GM12878 (cell line): ENCODE results near the gene PSMD8. TPM values are rescaled to one million over a fixed set of nuclear protein-coding genes. Genes with fewer than 3 reads are reported as not detected.

Experiments used
- ATAC-seq: fragments of 200-7000 bp; cut with Tn5 transposase; 3 replicates; pipeline ENCODE4 v1.9.1; 2020; ENCODE audit warnings: mild to moderate bottlenecking, moderate library complexity
- BruUV-seq: library from RNA; stranded (reverse); fragments of 400-500 nt; replicated peaks from 2 replicates; lab custom pipeline; 2021; lab: Mats Ljungman, UMichigan
- CTCF ChIA-PET: fragments of 300-600 bp; sonication (Branson Sonifier 250); formaldehyde crosslinking; extraction: SDS; loops from one replicate; lab custom pipeline; 2021; ENCODE audit warnings: inconsistent platforms; lab: Yijun Ruan, JAX
- POLR2A ChIA-PET: fragments of 350-600 bp; formaldehyde crosslinking; extraction: SDS; loops from one replicate; lab custom pipeline; 2021; ENCODE audit warnings: inconsistent platforms; lab: Charles Lee
- RAD21 ChIA-PET: fragments of 300-600 bp; sonication (Branson Sonifier 250); formaldehyde crosslinking; loops from one replicate; lab custom pipeline; 2023; ENCODE audit warnings: antibody characterized with exemption; ENCODE audit not compliant: unreplicated experiment; lab: Charles Lee
- SMC1A ChIA-PET: fragments of 300-600 bp; sonication (Branson Sonifier 250); formaldehyde crosslinking; loops from one replicate; lab custom pipeline; 2023; ENCODE audit not compliant: unreplicated experiment, uncharacterized antibody; lab: Charles Lee
- DNase-seq: peaks from one replicate; pipeline ENCODE4 v3.0.0-alpha.2; 2011; ENCODE audit warnings: low read depth, low spot score
- FAIRE-seq: peaks from 3 replicates; lab custom pipeline; 2011; peaks lifted over from hg19 to GRCh38; lab: Jason Lieb, UNC
- H2AFZ ChIP-seq: 2 replicates; pipeline ENCODE4 v1.6.0; 2011; ENCODE audit warnings: low read depth, low read length, control low read depth; ENCODE audit not compliant: control insufficient read depth
- H3K27ac ChIP-seq: 2 replicates; pipeline ENCODE4 v1.5.1; 2011; ENCODE audit warnings: control low read depth; ENCODE audit not compliant: control insufficient read depth, insufficient read depth
- H3K27me3 ChIP-seq, 2 experiments: replicated peaks in 1 of 2; 2 replicates each; pipeline versions ENCODE4 v1.6.0 to v1.6.1; 2011; ENCODE audit warnings: low read length in 1 of 2; ENCODE audit not compliant: control insufficient read depth in 2 of 2, insufficient read depth in 2 of 2
- H3K36me3 ChIP-seq, 2 experiments: 2 replicates each; pipeline ENCODE4 v1.5.1; 2011; ENCODE audit warnings: low read length in 1 of 2; ENCODE audit not compliant: control insufficient read depth in 2 of 2, insufficient read depth in 2 of 2
- H3K4me1 ChIP-seq: 2 replicates; pipeline ENCODE4 v1.6.1; 2011; ENCODE audit warnings: mild to moderate bottlenecking, low read length, moderate library complexity, mixed read lengths; ENCODE audit not compliant: control insufficient read depth, insufficient read depth
- H3K4me2 ChIP-seq: 2 replicates; pipeline ENCODE4 v1.6.0; 2011; ENCODE audit warnings: control low read depth; ENCODE audit not compliant: control insufficient read depth, insufficient read depth
- H3K4me3 ChIP-seq: fragments of 200-600 bp; sonication (generic); 2 replicates; pipeline ENCODE4 v1.5.1; 2016
- H3K79me2 ChIP-seq: 2 replicates; pipeline ENCODE4 v1.6.0; 2011; ENCODE audit warnings: low read length; ENCODE audit not compliant: control insufficient read depth, insufficient read depth
- H3K9ac ChIP-seq: 2 replicates; pipeline ENCODE4 v1.8.0; 2011; ENCODE audit warnings: low read length, control low read depth, mixed read lengths; ENCODE audit not compliant: control insufficient read depth, insufficient read depth
- H3K9me3 ChIP-seq: replicated peaks from 3 replicates; pipeline ENCODE4 v1.5.1; 2011; ENCODE audit warnings: mild to moderate bottlenecking, low read length; ENCODE audit not compliant: control insufficient read depth, insufficient read depth
- H4K20me1 ChIP-seq: 2 replicates; pipeline ENCODE4 v1.6.0; 2011; ENCODE audit not compliant: control insufficient read depth, insufficient read depth
- BACH1 ChIP-seq: fragments of 450-650 bp; IDR thresholded peaks from 2 replicates; pipeline ENCODE4 v1.6.1; 2017; ENCODE audit warnings: mild to moderate bottlenecking, borderline replicate concordance
- BCL11A ChIP-seq: IDR thresholded peaks from 2 replicates; pipeline ENCODE4 v1.6.1; 2011; ENCODE audit warnings: low read depth, low read length
- RAD51 ChIP-seq: fragments of 450-650 bp; IDR thresholded peaks from 2 replicates; pipeline ENCODE4 v1.6.1; 2016; ENCODE audit warnings: moderate library complexity, mild to moderate bottlenecking, inconsistent platforms
- RELA ChIP-seq: fragments of 450-650 bp; IDR thresholded peaks from 2 replicates; pipeline ENCODE4 v1.8.0; 2014; ENCODE audit warnings: borderline replicate concordance; ENCODE audit not compliant: partially characterized antibody
- SMARCA5 ChIP-seq: fragments of 450-650 bp; IDR thresholded peaks from 2 replicates; pipeline ENCODE4 v1.6.1; 2017; ENCODE audit warnings: mild to moderate bottlenecking
- SPI1 ChIP-seq: IDR thresholded peaks from 2 replicates; pipeline ENCODE4 v1.6.1; 2011; ENCODE audit warnings: low read depth, mild to moderate bottlenecking, low read length, moderate library complexity, borderline replicate concordance; ENCODE audit not compliant: insufficient read depth
- SREBF2 ChIP-seq: IDR thresholded peaks from 2 replicates; pipeline ENCODE4 v1.6.1; 2012; ENCODE audit warnings: mild to moderate bottlenecking, low read length
- SRF ChIP-seq, 2 experiments: IDR thresholded peaks; 2 replicates each; pipeline ENCODE4 v1.6.1; 2011; ENCODE audit warnings: low read depth in 2 of 2, low read length in 2 of 2, mild to moderate bottlenecking in 1 of 2, moderate library complexity in 1 of 2
- WGBS: methylation state at CpG from one replicate; pipeline ENCODE4 v1.1.6; 2016; ENCODE audit warnings: low lambda C conversion rate; ENCODE audit not compliant: insufficient replicate concordance, insufficient coverage; ENCODE audit errors: missing lambda C conversion rate; 5-methylcytosine and 5-hydroxymethylcytosine counted together
- in situ Hi-C: fragments of 300-500 bp; cut with MboI; formaldehyde crosslinking; loops from 9 replicates; pipeline ENCODE4 v1.14.3; 2018; ENCODE audit warnings: mixed read lengths
- intact Hi-C: fragments of 100-400 bp; cut with micrococcal nuclease; formaldehyde crosslinking; loops from one replicate; pipeline ENCODE4 v1.14.2; 2022; ENCODE audit not compliant: unreplicated experiment
- polyA plus RNA-seq, 11 experiments: library from polyadenylated mRNA; depleted of rRNA in 4 of 11; unstranded in 6 of 11; stranded (reverse) in 5 of 11; fragments of >200 nt; fragmentation: Nextera tagmentation in 4 of 11; fragmentation: Illumina TruSeq in 1 of 11; extraction: Ambion mirVana in 4 of 11; extraction: Trizol in 1 of 11; gene quantifications; 1 replicate in 1 of 11; 2 replicates in 10 of 11; pipeline versions ENCODE4 v1.2.1 to v1.2.3, GENCODE V29; 2011 to 2016; ENCODE audit warnings: inconsistent platforms in 2 of 11, missing spikeins in 2 of 11, low read depth in 1 of 11
- total RNA-seq, 4 experiments: library from RNA; depleted of rRNA in 3 of 4; stranded (reverse); fragments of >200 nt in 3 of 4; fragmentation: Illumina TruSeq in 1 of 4; extraction: Trizol in 1 of 4; gene quantifications; 2 replicates each; pipeline versions ENCODE4 v1.2.1 to v1.2.3, GENCODE V29; 2013 to 2021
- TF ChIP-seq, protein P1 (sequence below): IDR thresholded peaks from 2 replicates; pipeline ENCODE4 v1.6.1; 2012; ENCODE audit warnings: low read depth, low read length, improper control_type of control experiment
- TF ChIP-seq, protein P2 (sequence below): IDR thresholded peaks from 2 replicates; pipeline ENCODE4 v1.6.1; 2012; ENCODE audit warnings: mild to moderate bottlenecking, low read depth, low read length
- TF ChIP-seq, protein P3 (sequence below): fragments of 450-650 bp; IDR thresholded peaks from 2 replicates; pipeline ENCODE4 v1.6.1; 2017; ENCODE audit warnings: low read depth, mild to moderate bottlenecking, moderate library complexity

PSMD8 gene
- total and polyA plus RNA-seq, 10 of the 15 experiments (the other 5 are each of a cell fraction or from before 2014, with no cell fraction given): 81.2 to 409 (median 268) TPM

- intact Hi-C loops (no loop called here), in situ Hi-C loops (no loop called here)
- DNase-seq (no peak), ATAC-seq (peak; percentile 83), FAIRE-seq (no peak)
- SMC1A ChIA-PET: no interaction called here
- Histone ChIP-seq H4K20me1 (no peaks in the 10 kb centered on the region), H3K27me3 (no peaks in the 10 kb centered on the region), H3K9ac (no peak within 1 kb of the TSS), H3K4me3 (no peak within 1 kb of the TSS), H2AFZ (peak within 1 kb of the TSS; percentile 31; the same call in 1 of the 2 replicates), H3K4me1 (no peaks in the 10 kb centered on the region), H3K79me2 (no peaks in the 10 kb centered on the region), H3K9me3 (no peaks in the 10 kb centered on the region), H3K4me2 (peak within 1 kb of the TSS; percentile 38; the same call in 1 of the 2 replicates), H3K36me3 (no peaks in the 10 kb centered on the region), H3K27ac (no peak within 1 kb of the TSS)
- RAD21 ChIA-PET: no interaction called here
- CTCF ChIA-PET: no interaction called here
- POLR2A ChIA-PET: no interaction called here
- no TSS peak for BruUV-seq
- TF ChIP-seq SPI1 (peak; percentile 16; the same call in 1 of the 2 replicates), BACH1 (no peak), RELA (no peak), SMARCA5 (no peak), BCL11A (no peak), RAD51 (no peak), SREBF2 (no peak), SRF (IDR thresholded peaks at IDR 0.05; ENCODE audit: low read depth in 2 of 2, low read length in 2 of 2) (no peak)
- TF ChIP-seq, protein P1, sequence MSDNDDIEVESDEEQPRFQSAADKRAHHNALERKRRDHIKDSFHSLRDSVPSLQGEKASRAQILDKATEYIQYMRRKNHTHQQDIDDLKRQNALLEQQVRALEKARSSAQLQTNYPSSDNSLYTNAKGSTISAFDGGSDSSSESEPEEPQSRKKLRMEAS: no peak
- TF ChIP-seq, protein P2, sequence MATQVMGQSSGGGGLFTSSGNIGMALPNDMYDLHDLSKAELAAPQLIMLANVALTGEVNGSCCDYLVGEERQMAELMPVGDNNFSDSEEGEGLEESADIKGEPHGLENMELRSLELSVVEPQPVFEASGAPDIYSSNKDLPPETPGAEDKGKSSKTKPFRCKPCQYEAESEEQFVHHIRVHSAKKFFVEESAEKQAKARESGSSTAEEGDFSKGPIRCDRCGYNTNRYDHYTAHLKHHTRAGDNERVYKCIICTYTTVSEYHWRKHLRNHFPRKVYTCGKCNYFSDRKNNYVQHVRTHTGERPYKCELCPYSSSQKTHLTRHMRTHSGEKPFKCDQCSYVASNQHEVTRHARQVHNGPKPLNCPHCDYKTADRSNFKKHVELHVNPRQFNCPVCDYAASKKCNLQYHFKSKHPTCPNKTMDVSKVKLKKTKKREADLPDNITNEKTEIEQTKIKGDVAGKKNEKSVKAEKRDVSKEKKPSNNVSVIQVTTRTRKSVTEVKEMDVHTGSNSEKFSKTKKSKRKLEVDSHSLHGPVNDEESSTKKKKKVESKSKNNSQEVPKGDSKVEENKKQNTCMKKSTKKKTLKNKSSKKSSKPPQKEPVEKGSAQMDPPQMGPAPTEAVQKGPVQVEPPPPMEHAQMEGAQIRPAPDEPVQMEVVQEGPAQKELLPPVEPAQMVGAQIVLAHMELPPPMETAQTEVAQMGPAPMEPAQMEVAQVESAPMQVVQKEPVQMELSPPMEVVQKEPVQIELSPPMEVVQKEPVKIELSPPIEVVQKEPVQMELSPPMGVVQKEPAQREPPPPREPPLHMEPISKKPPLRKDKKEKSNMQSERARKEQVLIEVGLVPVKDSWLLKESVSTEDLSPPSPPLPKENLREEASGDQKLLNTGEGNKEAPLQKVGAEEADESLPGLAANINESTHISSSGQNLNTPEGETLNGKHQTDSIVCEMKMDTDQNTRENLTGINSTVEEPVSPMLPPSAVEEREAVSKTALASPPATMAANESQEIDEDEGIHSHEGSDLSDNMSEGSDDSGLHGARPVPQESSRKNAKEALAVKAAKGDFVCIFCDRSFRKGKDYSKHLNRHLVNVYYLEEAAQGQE: peak; percentile 62; the same call in 1 of the 2 replicates
- TF ChIP-seq, protein P3, sequence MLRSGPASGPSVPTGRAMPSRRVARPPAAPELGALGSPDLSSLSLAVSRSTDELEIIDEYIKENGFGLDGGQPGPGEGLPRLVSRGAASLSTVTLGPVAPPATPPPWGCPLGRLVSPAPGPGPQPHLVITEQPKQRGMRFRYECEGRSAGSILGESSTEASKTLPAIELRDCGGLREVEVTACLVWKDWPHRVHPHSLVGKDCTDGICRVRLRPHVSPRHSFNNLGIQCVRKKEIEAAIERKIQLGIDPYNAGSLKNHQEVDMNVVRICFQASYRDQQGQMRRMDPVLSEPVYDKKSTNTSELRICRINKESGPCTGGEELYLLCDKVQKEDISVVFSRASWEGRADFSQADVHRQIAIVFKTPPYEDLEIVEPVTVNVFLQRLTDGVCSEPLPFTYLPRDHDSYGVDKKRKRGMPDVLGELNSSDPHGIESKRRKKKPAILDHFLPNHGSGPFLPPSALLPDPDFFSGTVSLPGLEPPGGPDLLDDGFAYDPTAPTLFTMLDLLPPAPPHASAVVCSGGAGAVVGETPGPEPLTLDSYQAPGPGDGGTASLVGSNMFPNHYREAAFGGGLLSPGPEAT: no peak
- 15% methylated on average over 20 of the region's 20 CpGs for WGBS
Observed at GRCh38 chr19:38433268-38433733, 58.9 kb downstream of the PSMD8 start, which contains the start of gene RYR1. Gene RYR1, plus strand, starts transcription at chr19:38433691. Its CDS starts 139 bp downstream, at chr19:38433830.

Other genes with a start within 250 kb of the PSMD8 start
Only the 7 nearest of the 14 such genes appear.
- 66.5 and 68.0 TPM in 2 replicates for gene YIF1B, start 58.6 kb upstream of the PSMD8 start, total RNA-seq (2014; rRNA removed)
- gene YIF1B, start 58.6 kb upstream of the PSMD8 start, total RNA-seq (2014; rRNA removed; fragmentation: Illumina TruSeq; extraction: Trizol): 28.1 and 30.4 TPM in 2 replicates
- 51.8 and 53.3 TPM in 2 replicates for gene YIF1B, start 58.6 kb upstream of the PSMD8 start, total RNA-seq (2021)
- 21.8 and 55.2 TPM in 2 replicates for gene YIF1B, start 58.6 kb upstream of the PSMD8 start, polyA plus RNA-seq (2011; rRNA removed)
- gene YIF1B, start 58.6 kb upstream of the PSMD8 start, polyA plus RNA-seq (2014; fragmentation: Illumina TruSeq; extraction: Trizol): 9.1 and 36.2 TPM in 2 replicates
- 10 to 100 TPM in 1 of 2 experiments, 1 to 10 TPM in 1; 1.3 to 11.6 TPM for gene YIF1B, start 58.6 kb upstream of the PSMD8 start, polyA plus RNA-seq (2014; fragmentation: Nextera tagmentation; extraction: Ambion mirVana)
- 101 and 111 TPM in 2 replicates for gene YIF1B, start 58.6 kb upstream of the PSMD8 start, polyA plus RNA-seq (2014; rRNA removed)
- gene YIF1B, start 58.6 kb upstream of the PSMD8 start, polyA plus RNA-seq (2016; fragmentation: Nextera tagmentation; extraction: Ambion mirVana): 100 to 1,000 TPM in 1 of 2 experiments, 10 to 100 TPM in 1; 95.4 to 106 TPM
- gene KCNK6, start 54.7 kb upstream of the PSMD8 start, total RNA-seq (2014; rRNA removed): 1.1 and 1.2 TPM in 2 replicates
- 0.74 and 1.1 TPM in 2 replicates for gene KCNK6, start 54.7 kb upstream of the PSMD8 start, total RNA-seq (2014; rRNA removed; fragmentation: Illumina TruSeq; extraction: Trizol)
- 0.98 and 1.1 TPM in 2 replicates for gene KCNK6, start 54.7 kb upstream of the PSMD8 start, total RNA-seq (2021)
- gene KCNK6, start 54.7 kb upstream of the PSMD8 start, polyA plus RNA-seq (2011; rRNA removed): 0.04 TPM in 2 replicates
- gene KCNK6, start 54.7 kb upstream of the PSMD8 start, polyA plus RNA-seq (2014; fragmentation: Illumina TruSeq; extraction: Trizol): 0.98 and 1.4 TPM in 2 replicates
- gene KCNK6, start 54.7 kb upstream of the PSMD8 start, polyA plus RNA-seq (2014; fragmentation: Nextera tagmentation; extraction: Ambion mirVana): under 1 TPM; 0.47 to 0.57 TPM
- 1.4 TPM in 2 replicates for gene KCNK6, start 54.7 kb upstream of the PSMD8 start, polyA plus RNA-seq (2014; rRNA removed)
- 1 to 10 TPM in 1 of 2 experiments, under 1 TPM in 1; 0.91 to 1.3 TPM for gene KCNK6, start 54.7 kb upstream of the PSMD8 start, polyA plus RNA-seq (2016; fragmentation: Nextera tagmentation; extraction: Ambion mirVana)
- gene CATSPERG, start 38.7 kb upstream of the PSMD8 start, total RNA-seq (2014; rRNA removed): 0.56 and 0.65 TPM in 2 replicates
- gene CATSPERG, start 38.7 kb upstream of the PSMD8 start, total RNA-seq (2014; rRNA removed; fragmentation: Illumina TruSeq; extraction: Trizol): 0.76 and 1.2 TPM in 2 replicates
- gene CATSPERG, start 38.7 kb upstream of the PSMD8 start, total RNA-seq (2021): 1.2 and 1.7 TPM in 2 replicates
- gene CATSPERG, start 38.7 kb upstream of the PSMD8 start, polyA plus RNA-seq (2011; rRNA removed): 0.61 and 1.1 TPM in 2 replicates
- gene CATSPERG, start 38.7 kb upstream of the PSMD8 start, polyA plus RNA-seq (2014; fragmentation: Illumina TruSeq; extraction: Trizol): 0.15 and 0.98 TPM in 2 replicates
- gene CATSPERG, start 38.7 kb upstream of the PSMD8 start, polyA plus RNA-seq (2014; fragmentation: Nextera tagmentation; extraction: Ambion mirVana): under 1 TPM; 0.11 to 0.15 TPM
- 0.70 and 0.75 TPM in 2 replicates for gene CATSPERG, start 38.7 kb upstream of the PSMD8 start, polyA plus RNA-seq (2014; rRNA removed)
- gene CATSPERG, start 38.7 kb upstream of the PSMD8 start, polyA plus RNA-seq (2016; fragmentation: Nextera tagmentation; extraction: Ambion mirVana): 1 to 10 TPM in 1 of 2 experiments, under 1 TPM in 1; 0.15 to 1.3 TPM
- gene GGN, start 13.5 kb downstream of the PSMD8 start, total RNA-seq (2014; rRNA removed): not detected in 2 replicates
- gene GGN, start 13.5 kb downstream of the PSMD8 start, total RNA-seq (2014; rRNA removed; fragmentation: Illumina TruSeq; extraction: Trizol): not detected in 2 replicates
- gene GGN, start 13.5 kb downstream of the PSMD8 start, total RNA-seq (2021): not detected in 2 replicates
- not detected in 2 replicates for gene GGN, start 13.5 kb downstream of the PSMD8 start, polyA plus RNA-seq (2011; rRNA removed)
- not detected in 2 replicates for gene GGN, start 13.5 kb downstream of the PSMD8 start, polyA plus RNA-seq (2014; fragmentation: Illumina TruSeq; extraction: Trizol)
- not detected for gene GGN, start 13.5 kb downstream of the PSMD8 start, polyA plus RNA-seq (2014; fragmentation: Nextera tagmentation; extraction: Ambion mirVana)
- not detected in 2 replicates for gene GGN, start 13.5 kb downstream of the PSMD8 start, polyA plus RNA-seq (2014; rRNA removed)
- not detected for gene GGN, start 13.5 kb downstream of the PSMD8 start, polyA plus RNA-seq (2016; fragmentation: Nextera tagmentation; extraction: Ambion mirVana)
- 0.05 TPM in 1 of 2 replicates, not detected in the other for gene SPRED3, start 14.1 kb downstream of the PSMD8 start, total RNA-seq (2014; rRNA removed)
- gene SPRED3, start 14.1 kb downstream of the PSMD8 start, total RNA-seq (2014; rRNA removed; fragmentation: Illumina TruSeq; extraction: Trizol): 0.23 and 0.27 TPM in 2 replicates
- gene SPRED3, start 14.1 kb downstream of the PSMD8 start, total RNA-seq (2021): 1.2 and 1.5 TPM in 2 replicates
- gene SPRED3, start 14.1 kb downstream of the PSMD8 start, polyA plus RNA-seq (2011; rRNA removed): 0.61 and 0.79 TPM in 2 replicates
- 0.11 and 0.24 TPM in 2 replicates for gene SPRED3, start 14.1 kb downstream of the PSMD8 start, polyA plus RNA-seq (2014; fragmentation: Illumina TruSeq; extraction: Trizol)
- under 1 TPM; 0.09 to 0.32 TPM for gene SPRED3, start 14.1 kb downstream of the PSMD8 start, polyA plus RNA-seq (2014; fragmentation: Nextera tagmentation; extraction: Ambion mirVana)
- 0.31 and 0.88 TPM in 2 replicates for gene SPRED3, start 14.1 kb downstream of the PSMD8 start, polyA plus RNA-seq (2014; rRNA removed)
- under 1 TPM in 1 of 2 experiments, not detected in 1; 0.47 TPM for gene SPRED3, start 14.1 kb downstream of the PSMD8 start, polyA plus RNA-seq (2016; fragmentation: Nextera tagmentation; extraction: Ambion mirVana)
- gene FAM98C, start 28.5 kb downstream of the PSMD8 start, total RNA-seq (2014; rRNA removed): 9.8 and 10.2 TPM in 2 replicates
- 6.8 and 7.0 TPM in 2 replicates for gene FAM98C, start 28.5 kb downstream of the PSMD8 start, total RNA-seq (2014; rRNA removed; fragmentation: Illumina TruSeq; extraction: Trizol)
- gene FAM98C, start 28.5 kb downstream of the PSMD8 start, total RNA-seq (2021): 11.2 and 14.2 TPM in 2 replicates
- 4.5 and 8.8 TPM in 2 replicates for gene FAM98C, start 28.5 kb downstream of the PSMD8 start, polyA plus RNA-seq (2011; rRNA removed)
- 1.7 and 3.5 TPM in 2 replicates for gene FAM98C, start 28.5 kb downstream of the PSMD8 start, polyA plus RNA-seq (2014; fragmentation: Illumina TruSeq; extraction: Trizol)
- 1 to 10 TPM; 1.4 to 2.3 TPM for gene FAM98C, start 28.5 kb downstream of the PSMD8 start, polyA plus RNA-seq (2014; fragmentation: Nextera tagmentation; extraction: Ambion mirVana)
- gene FAM98C, start 28.5 kb downstream of the PSMD8 start, polyA plus RNA-seq (2014; rRNA removed): 17.1 and 23.5 TPM in 2 replicates
- gene FAM98C, start 28.5 kb downstream of the PSMD8 start, polyA plus RNA-seq (2016; fragmentation: Nextera tagmentation; extraction: Ambion mirVana): 10 to 100 TPM; 13.5 to 17.2 TPM
- 4.8 and 5.7 TPM in 2 replicates for gene RASGRP4, start 51.6 kb downstream of the PSMD8 start, total RNA-seq (2014; rRNA removed)
- gene RASGRP4, start 51.6 kb downstream of the PSMD8 start, total RNA-seq (2014; rRNA removed; fragmentation: Illumina TruSeq; extraction: Trizol): 2.0 and 2.8 TPM in 2 replicates
- gene RASGRP4, start 51.6 kb downstream of the PSMD8 start, total RNA-seq (2021): 5.9 TPM in 2 replicates
- 0.04 and 0.24 TPM in 2 replicates for gene RASGRP4, start 51.6 kb downstream of the PSMD8 start, polyA plus RNA-seq (2011; rRNA removed)
- gene RASGRP4, start 51.6 kb downstream of the PSMD8 start, polyA plus RNA-seq (2014; fragmentation: Illumina TruSeq; extraction: Trizol): 4.2 and 5.5 TPM in 2 replicates
- gene RASGRP4, start 51.6 kb downstream of the PSMD8 start, polyA plus RNA-seq (2014; fragmentation: Nextera tagmentation; extraction: Ambion mirVana): under 1 TPM; 0.26 to 0.55 TPM
- gene RASGRP4, start 51.6 kb downstream of the PSMD8 start, polyA plus RNA-seq (2014; rRNA removed): 6.6 and 7.4 TPM in 2 replicates
- gene RASGRP4, start 51.6 kb downstream of the PSMD8 start, polyA plus RNA-seq (2016; fragmentation: Nextera tagmentation; extraction: Ambion mirVana): 1 to 10 TPM; 2.4 to 3.8 TPM